ENCODE measurements around the gene FNDC3A.
"Not testable (repeated sequence)": the region's sequence is repeated elsewhere in the genome, so short reads cannot be mapped to it uniquely, and the experiment has no call there.

DNA sequence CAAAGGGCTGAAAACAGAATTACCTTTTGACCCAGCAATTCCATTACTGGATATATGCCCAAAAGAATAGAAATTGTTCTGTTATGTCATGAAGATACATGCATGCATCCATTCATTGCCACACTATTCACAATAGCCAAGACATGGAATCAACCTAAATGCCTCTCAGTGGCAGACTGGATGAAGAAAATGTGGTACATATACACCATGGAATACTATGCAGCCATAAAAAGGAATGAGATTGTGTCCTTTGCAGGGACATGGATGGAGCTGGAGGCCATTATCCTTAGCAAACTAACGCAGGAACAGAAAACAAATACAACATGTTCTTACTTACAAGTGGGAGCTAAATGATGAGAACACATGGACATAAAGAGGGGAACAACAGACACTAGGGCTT, 92.8 kb downstream of the FNDC3A start:
- not testable (repeated sequence) for TF ChIP-seq POLR2A (IDR thresholded peaks at IDR 0.05)
- TF ChIP-seq, protein P1, sequence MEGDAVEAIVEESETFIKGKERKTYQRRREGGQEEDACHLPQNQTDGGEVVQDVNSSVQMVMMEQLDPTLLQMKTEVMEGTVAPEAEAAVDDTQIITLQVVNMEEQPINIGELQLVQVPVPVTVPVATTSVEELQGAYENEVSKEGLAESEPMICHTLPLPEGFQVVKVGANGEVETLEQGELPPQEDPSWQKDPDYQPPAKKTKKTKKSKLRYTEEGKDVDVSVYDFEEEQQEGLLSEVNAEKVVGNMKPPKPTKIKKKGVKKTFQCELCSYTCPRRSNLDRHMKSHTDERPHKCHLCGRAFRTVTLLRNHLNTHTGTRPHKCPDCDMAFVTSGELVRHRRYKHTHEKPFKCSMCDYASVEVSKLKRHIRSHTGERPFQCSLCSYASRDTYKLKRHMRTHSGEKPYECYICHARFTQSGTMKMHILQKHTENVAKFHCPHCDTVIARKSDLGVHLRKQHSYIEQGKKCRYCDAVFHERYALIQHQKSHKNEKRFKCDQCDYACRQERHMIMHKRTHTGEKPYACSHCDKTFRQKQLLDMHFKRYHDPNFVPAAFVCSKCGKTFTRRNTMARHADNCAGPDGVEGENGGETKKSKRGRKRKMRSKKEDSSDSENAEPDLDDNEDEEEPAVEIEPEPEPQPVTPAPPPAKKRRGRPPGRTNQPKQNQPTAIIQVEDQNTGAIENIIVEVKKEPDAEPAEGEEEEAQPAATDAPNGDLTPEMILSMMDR (IDR thresholded peaks at IDR 0.05), result not testable (repeated sequence)

All from thyroid gland (tissue), 4 donors.